LHCN-M2 (cell line): Measurements from ENCODE around the gene PYDC2. TPM values are rescaled to one million over a fixed set of nuclear protein-coding genes. Genes with fewer than 3 reads are reported as not detected.

Experiments
- DNase-seq: peaks from one replicate; pipeline ENCODE4 v3.0.0-alpha.2; 2012; ENCODE audit warnings: low read depth
- polyA plus RNA-seq: library from polyadenylated mRNA; unstranded; fragments of >200 nt; gene quantifications from one replicate; pipeline ENCODE4 v1.2.1, GENCODE V29; 2012; ENCODE audit warnings: missing spikeins
- total RNA-seq: library from RNA; depleted of rRNA; stranded (reverse); fragments of >200 nt; gene quantifications from 2 replicates; pipeline ENCODE4 v1.2.3, GENCODE V29; 2014; rRNA removed

PYDC2 gene
- not detected in 2 replicates for total RNA-seq
- polyA plus RNA-seq, result not detected

DNA sequence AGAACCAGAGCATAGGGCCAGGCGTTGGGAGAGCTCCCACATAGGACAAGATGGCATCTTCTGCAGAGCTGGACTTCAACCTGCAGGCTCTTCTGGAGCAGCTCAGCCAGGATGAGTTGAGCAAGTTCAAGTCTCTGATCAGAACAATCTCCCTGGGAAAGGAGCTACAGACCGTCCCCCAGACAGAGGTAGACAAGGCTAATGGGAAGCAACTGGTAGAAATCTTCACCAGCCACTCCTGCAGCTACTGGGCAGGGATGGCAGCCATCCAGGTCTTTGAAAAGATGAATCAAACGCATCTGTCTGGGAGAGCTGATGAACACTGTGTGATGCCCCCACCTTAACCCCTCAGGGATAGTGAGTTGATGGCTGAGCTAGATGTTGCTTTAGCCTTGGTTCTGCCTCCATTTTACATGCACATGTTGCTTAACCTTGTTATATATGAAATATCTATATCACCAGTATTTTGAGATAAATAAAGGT is at the start of gene PYDC2:
Gene PYDC2 (plus strand): TSS at position 51 of the 483 bp plus-strand sequence. CDS start 0 bp downstream, at position 51.
- DNase-seq, result no peak

GRCh38 chr3:191412759-191413158 is 48.2 kb upstream of the PYDC2 start:
- peak; percentile 97 for DNase-seq

DNA sequence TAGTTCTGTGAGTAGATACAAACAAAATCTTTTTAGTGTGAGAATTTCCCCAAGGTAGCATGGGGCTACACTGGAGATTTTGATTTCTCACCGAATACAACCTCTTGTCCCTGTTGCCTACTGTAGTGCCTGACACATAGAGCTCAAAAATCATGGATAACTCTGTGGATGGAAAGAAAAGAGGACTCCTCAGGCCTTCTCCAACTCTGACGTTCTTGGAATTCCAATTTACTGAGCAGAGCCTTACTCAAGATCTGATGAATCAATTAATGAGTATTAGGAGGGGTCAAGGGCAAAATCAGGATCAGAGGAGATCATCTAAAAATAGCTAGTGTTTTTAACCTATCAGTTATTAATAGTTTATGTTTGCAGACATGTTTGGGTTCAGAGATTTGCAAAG is 46.7 kb upstream of the PYDC2 start:
- DNase-seq, result no peak

- DNase-seq, result no peak
These were observed 46.2 kb upstream of the PYDC2 start for GRCh38 chr3:191414732-191415131.

DNA sequence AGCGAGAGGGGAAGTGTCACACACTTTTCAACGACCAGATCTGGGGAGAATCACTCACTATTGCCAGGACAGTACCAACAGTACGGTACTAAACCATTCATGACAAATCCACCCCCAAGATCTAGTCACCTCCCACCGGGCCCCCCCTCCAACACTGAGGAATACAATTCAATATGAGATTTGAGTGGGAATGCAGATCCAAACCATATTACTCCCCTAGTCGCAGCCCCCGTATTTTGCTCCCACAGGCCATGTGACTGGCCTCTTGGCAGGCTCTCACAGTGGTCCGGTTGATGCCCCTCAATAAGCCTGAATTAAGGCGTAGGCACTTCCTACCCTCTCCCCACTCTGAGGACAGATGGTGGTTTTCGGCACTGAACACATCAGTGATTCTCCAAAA is 45.4 kb upstream of the PYDC2 start:
- no peak for DNase-seq

GRCh38 chr3:191417457-191417729 is 43.6 kb upstream of the PYDC2 start:
- no peak for DNase-seq

DNA sequence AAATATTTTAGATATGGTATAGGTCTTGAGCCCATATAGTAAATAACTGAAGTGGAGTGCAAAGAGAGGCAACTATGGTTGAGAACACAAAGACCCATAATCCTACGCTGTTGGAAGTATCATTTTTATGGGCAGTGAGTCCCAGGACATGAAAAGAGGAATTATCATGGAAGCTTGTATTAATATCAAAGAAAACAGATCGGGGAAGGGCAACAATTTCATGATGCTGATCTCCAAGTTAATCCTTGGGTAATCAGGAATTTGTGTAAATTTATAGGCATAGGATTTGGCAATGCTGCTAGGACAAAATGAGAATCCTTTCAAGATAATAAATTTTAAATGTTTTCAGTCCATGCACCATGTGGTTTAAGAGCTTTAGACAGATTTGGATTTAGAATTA is 40.2 kb upstream of the PYDC2 start:
- no peak for DNase-seq

- no peak for DNase-seq
These were observed 36.1 kb upstream of the PYDC2 start for GRCh38 chr3:191424881-191425280.

GRCh38 chr3:191425322-191425734 is 35.6 kb upstream of the PYDC2 start:
- no peak for DNase-seq

GRCh38 chr3:191426311-191426710 is 34.7 kb upstream of the PYDC2 start:
- DNase-seq, result no peak

DNA sequence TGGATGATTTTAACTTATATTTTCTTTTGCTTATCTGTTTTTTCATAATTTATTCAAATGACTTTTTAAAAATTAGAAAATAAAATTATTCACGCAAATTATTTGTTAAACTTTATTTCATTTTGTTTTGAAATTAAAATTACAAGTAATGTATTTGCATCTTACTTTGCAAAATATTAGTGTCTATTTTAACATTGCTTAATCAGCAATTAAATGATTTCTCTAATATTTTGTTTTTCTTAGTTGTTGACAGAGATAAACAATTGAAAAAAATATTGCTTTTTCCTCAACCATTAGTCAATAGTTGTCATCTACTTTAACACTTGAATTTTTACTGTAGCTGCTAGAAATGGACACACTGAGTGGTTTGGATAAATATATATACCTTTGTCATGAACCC is 32.8 kb upstream of the PYDC2 start:
- DNase-seq, result no peak

GRCh38 chr3:191430103-191430502 is 30.9 kb upstream of the PYDC2 start:
- DNase-seq, result no peak

- no peak for DNase-seq
These were observed 29.7 kb upstream of the PYDC2 start for GRCh38 chr3:191431160-191431822.

DNA sequence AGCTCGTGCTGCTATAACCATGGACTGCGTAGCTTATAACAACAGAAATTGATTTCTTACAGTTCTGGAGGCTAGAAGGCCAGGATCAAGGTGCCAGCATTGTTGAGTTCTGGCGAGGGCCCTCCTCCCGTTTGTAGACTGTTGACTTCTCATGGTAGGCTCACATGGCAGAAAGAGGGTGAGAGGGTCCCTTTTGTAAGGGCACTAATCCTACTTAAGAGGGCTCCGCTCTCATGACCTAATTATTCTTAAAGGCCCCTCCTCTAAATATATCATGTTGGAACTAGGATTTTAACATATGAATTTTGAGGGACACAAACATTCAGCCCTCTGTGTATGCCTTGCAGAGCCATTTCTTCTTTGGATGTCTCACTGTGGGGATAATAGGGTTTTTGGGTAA is 28.8 kb upstream of the PYDC2 start:
- DNase-seq, result no peak

- no peak for DNase-seq
These were observed 26.9 kb upstream of the PYDC2 start for GRCh38 chr3:191434024-191434423.

DNA sequence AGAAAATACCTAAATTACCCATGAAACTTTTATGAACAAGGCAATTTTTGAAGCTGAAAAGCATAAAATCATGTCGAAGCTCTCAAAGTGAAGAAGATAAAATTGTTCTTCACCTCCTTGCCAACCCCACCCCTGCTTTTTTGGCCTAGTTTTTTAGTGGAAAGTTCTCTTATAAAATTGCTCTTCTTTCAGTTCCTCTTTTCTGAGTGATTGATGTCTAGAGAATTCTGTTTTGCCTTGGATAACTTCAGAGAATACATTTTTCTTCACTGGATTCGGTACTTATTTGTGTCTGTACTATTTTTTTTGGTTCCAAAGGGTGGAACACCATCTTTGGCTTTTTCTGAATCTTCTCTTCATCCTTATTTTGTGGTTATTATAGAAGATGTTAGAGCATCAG is 25.0 kb upstream of the PYDC2 start:
- DNase-seq, result no peak

DNA sequence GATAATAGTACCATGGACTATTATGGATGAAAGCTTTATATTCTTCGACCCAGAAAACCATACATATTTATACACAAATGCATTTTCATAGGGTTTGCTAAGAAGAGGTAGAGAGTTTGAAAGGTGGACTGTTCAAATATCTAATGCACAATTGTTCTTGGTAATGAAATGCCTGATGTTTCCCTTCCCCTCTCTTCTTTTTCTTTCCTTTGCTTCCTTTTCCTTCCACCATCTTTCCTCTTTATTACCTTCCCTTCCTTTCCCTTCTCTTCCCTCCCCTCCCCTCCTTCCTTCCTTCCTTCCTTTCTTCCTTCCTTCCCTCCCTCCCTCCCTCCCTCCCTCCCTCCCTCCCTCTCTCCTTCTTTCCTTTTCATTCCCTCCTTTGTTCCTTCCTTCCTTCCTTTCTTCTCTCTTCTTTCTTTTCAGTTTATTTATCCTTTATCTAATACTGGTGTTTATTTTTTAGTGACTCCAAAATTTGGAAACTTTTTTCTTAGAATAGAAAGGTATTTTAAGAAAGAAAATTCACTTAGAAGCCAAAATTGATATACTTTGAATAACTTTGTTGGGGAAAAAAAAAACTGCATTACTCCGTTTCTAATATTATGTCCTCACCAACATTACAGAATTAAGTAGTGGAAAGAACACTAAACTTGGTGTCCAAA is 22.7 kb upstream of the PYDC2 start:
- DNase-seq, result no peak

GRCh38 chr3:191440532-191440931 is 20.4 kb upstream of the PYDC2 start:
- DNase-seq, result no peak

DNA sequence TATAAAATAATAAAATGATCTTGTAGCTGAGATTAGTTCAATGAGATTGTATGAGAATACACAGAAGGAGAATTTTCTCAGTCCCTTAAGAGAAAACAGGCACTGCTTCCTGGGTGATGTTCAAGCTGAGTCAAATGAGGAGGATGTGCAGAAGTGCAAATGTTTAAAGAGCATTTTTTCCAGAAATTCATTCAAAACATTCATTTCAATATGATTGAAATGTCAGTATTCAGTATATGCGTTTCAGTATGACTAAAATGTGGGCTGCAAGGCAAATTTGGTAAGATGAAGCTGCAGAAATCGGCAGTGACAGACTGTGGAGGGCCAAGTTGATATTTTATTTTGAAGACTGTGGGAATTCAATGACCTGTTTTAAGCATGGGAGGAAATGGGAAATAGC is 19.3 kb upstream of the PYDC2 start:
- no peak for DNase-seq

DNA sequence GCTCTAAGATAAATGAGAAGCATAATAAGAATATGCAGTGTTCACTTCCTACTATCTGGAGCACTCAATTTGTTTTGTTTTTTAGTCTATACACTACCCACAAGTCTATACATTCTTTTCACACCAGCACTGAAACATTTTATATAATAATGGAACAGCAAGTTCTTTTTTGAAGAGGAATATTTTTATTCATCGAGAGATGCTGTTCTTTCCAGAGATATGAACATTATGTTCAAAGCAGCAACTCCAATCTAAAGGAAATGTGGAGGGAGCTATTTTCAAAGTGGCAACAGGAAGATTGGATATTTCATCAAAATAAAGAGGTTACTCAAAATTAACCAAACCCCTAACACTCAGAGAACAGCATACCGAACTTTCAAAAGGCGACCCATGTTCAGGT is 16.4 kb upstream of the PYDC2 start:
- no peak for DNase-seq

DNA sequence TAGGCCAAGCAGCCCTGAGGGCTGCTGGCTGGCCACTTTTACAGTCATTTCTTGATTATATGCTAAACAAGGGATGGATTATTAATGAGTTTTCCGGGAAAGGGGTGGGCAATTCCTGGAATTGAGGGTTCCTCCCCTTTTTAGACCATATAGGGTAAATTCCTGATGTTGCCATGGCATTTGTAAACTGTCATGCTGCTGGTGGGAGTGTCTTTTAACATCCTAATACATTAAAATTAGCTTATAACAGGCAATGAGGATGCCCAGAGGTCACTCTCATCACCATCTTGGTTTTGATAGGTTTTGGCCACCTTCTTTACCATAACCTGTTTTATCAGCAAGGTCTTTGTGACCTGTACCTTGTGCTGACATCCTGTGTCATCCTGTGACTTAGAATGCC is 11.7 kb upstream of the PYDC2 start:
- DNase-seq, result no peak

DNA sequence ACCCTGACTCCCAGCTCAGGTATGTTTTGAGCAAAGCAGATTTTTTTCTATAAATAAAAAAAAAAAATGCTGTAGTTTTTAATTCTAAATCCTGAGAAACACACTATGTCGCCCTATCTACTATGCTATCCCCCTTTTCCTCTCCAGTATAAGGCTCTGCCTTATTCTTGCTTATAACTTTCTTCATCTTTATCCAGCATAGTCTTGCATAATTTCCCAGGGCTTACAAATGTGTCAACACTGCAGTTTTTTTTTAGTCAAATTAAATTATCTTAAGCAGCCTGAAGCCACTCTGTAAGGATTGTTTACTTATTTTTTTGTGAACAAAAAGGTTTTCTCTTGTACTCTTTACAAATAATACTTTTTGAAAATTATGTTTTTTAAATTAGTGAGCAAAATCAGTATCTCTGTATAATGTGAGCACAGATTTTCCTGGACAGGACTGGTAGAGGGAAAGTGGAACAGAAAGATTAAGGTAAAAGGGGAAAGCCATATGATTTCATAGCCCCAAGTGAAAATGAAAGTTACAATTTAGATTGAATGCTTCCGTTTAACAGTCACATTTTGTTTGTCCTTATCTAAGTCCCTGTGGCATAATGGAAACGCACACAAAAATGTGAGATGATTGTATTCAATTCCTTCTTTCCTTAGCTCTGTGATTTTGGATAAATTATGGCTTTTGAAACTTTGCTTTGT is 5.6 kb upstream of the PYDC2 start:
- no peak for DNase-seq

DNA sequence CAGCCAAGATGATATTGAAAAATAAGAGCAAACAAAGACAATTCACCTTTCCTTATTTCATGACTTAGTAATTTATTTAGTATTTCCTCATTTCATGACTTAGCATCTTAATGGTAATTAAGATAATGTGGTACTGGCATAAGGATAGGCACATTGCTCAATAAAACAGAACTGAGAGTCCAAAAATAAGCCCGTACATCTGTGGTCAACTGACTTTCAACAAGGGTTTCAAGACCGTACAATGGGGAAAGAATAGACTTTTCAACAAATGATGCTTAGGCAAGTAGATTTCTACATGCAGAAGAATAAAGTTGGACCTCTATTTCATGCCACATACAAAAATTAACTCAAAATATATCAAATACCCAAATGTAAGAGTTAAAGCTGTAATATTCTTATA is 603 bp upstream of the PYDC2 start:
- DNase-seq, result no peak
